Nephron progenitor cell (in vitro differentiated cells): ENCODE data around the gene GPR146.

Source experiments
- DNase-seq: peaks from one replicate; pipeline ENCODE4 v3.0.0; 2021
- H3K27ac Mint-ChIP-seq: 2 replicates; pipeline ENCODE4 v1.8.0; 2021; ENCODE audit warnings: mild to moderate bottlenecking, moderate library complexity, mixed read lengths
- H3K27me3 Mint-ChIP-seq: 2 replicates; pipeline ENCODE4 v1.8.0; 2021; ENCODE audit warnings: mild to moderate bottlenecking, low read depth, mixed read lengths; ENCODE audit not compliant: poor library complexity
- H3K36me3 Mint-ChIP-seq: 2 replicates; pipeline ENCODE4 v1.8.0; 2021; ENCODE audit warnings: low read depth, mixed read lengths
- H3K4me1 Mint-ChIP-seq: 2 replicates; pipeline ENCODE4 v1.8.0; 2021; ENCODE audit warnings: mixed read lengths
- H3K4me3 Mint-ChIP-seq: 2 replicates; pipeline ENCODE4 v1.8.0; 2021; ENCODE audit warnings: mild to moderate bottlenecking, moderate library complexity, mixed read lengths
- H3K9me3 Mint-ChIP-seq: 2 replicates; pipeline ENCODE4 v1.8.0; 2021; ENCODE audit warnings: mild to moderate bottlenecking, moderate library complexity, mixed read lengths
- CTCF ChIP-seq: fragments of 200-600 bp; sonication (generic); IDR thresholded peaks from 2 replicates; pipeline ENCODE4 v1.5.0; 2021; ENCODE audit warnings: antibody characterized with exemption

The GPR146 gene

GRCh38 chr7:1019789-1020610, 24.3 kb upstream of the GPR146 start:
- no peak for TF ChIP-seq CTCF
- Mint-ChIP-seq H3K4me1 (peaks cover 40% of the 10 kb centered on the region), H3K27ac (no peak overlapping the region), H3K27me3 (no peaks in the 10 kb centered on the region), H3K4me3 (no peak overlapping the region), H3K9me3 (peaks cover 11% of the 10 kb centered on the region), H3K36me3 (peaks cover 28% of the 10 kb centered on the region)
- no peak for DNase-seq

DNA sequence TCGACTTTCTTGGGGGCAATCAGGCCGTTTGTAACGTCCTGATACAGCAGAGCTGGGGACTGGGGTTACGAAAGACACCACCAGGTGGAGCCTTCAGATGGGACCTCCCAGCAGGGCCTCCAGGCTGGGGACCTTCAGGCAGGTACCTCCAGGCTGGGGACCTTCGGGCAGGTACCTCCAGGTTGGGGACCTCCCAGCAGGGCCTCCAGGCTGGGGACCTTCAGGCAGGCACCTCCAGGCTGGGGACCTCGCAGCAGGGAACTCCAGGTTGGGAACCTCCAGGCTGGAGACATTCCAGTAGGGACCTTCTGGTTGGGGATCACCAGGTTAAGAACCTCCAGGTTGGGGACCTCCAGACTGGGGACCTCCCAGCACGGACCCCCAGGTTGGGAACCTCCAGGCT, 23.5 kb upstream of the GPR146 start:
- Mint-ChIP-seq H3K27ac (no peak overlapping the region), H3K9me3 (peaks cover 11% of the 10 kb centered on the region), H3K36me3 (peaks cover 28% of the 10 kb centered on the region), H3K4me1 (peaks cover 38% of the 10 kb centered on the region), H3K27me3 (no peaks in the 10 kb centered on the region), H3K4me3 (no peak overlapping the region)
- no peak for DNase-seq
- TF ChIP-seq CTCF = no peak

DNA sequence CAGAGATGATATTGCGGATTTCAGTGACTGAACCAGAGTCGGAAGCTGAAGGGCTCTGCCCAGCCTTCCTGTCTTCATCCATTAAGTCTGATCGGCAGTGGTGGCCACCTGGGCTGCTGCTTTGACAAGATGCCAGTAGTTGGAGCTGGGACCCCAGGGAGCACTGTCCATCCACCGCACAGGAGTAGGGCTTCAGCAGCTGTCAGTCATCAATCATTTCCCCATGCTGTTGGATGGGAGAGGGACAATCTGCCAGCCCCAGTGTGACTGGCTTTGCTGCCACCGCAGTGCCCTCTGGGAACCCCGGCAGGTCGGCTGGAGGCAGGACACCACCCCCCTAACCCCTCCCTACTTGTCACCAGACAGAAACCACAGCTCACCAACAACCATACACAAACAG, 23.0 kb upstream of the GPR146 start:
- peaks cover 32% of the 10 kb centered on the region for H3K36me3 Mint-ChIP-seq
- peaks cover 11% of the 10 kb centered on the region for H3K9me3 Mint-ChIP-seq
- TF ChIP-seq CTCF = no peak
- H3K27ac Mint-ChIP-seq = no peak overlapping the region
- H3K4me1 Mint-ChIP-seq = peaks cover 42% of the 10 kb centered on the region
- H3K4me3 Mint-ChIP-seq = no peak overlapping the region
- no peak for DNase-seq
- peaks cover under 1% of the 10 kb centered on the region for H3K27me3 Mint-ChIP-seq

- Mint-ChIP-seq H3K27ac (no peak overlapping the region), H3K36me3 (peaks cover 34% of the 10 kb centered on the region), H3K4me1 (peaks cover 48% of the 10 kb centered on the region), H3K27me3 (peaks cover 6% of the 10 kb centered on the region), H3K4me3 (no peak overlapping the region), H3K9me3 (peaks cover 11% of the 10 kb centered on the region)
- no peak for DNase-seq
- TF ChIP-seq CTCF = no peak
Observed at GRCh38 chr7:1021931-1022330, 22.4 kb upstream of the GPR146 start.

- no peak overlapping the region for H3K27ac Mint-ChIP-seq
- peaks cover 34% of the 10 kb centered on the region for H3K36me3 Mint-ChIP-seq
- peaks cover 52% of the 10 kb centered on the region for H3K4me1 Mint-ChIP-seq
- no peak for DNase-seq
- H3K27me3 Mint-ChIP-seq = peaks cover 9% of the 10 kb centered on the region
- H3K9me3 Mint-ChIP-seq = peaks cover 11% of the 10 kb centered on the region
- TF ChIP-seq CTCF = no peak
- H3K4me3 Mint-ChIP-seq = no peak overlapping the region
Observed at GRCh38 chr7:1022356-1022755, 22.0 kb upstream of the GPR146 start.
